ENCODE data around the gene ADSS2.

ADSS2 gene

DNA sequence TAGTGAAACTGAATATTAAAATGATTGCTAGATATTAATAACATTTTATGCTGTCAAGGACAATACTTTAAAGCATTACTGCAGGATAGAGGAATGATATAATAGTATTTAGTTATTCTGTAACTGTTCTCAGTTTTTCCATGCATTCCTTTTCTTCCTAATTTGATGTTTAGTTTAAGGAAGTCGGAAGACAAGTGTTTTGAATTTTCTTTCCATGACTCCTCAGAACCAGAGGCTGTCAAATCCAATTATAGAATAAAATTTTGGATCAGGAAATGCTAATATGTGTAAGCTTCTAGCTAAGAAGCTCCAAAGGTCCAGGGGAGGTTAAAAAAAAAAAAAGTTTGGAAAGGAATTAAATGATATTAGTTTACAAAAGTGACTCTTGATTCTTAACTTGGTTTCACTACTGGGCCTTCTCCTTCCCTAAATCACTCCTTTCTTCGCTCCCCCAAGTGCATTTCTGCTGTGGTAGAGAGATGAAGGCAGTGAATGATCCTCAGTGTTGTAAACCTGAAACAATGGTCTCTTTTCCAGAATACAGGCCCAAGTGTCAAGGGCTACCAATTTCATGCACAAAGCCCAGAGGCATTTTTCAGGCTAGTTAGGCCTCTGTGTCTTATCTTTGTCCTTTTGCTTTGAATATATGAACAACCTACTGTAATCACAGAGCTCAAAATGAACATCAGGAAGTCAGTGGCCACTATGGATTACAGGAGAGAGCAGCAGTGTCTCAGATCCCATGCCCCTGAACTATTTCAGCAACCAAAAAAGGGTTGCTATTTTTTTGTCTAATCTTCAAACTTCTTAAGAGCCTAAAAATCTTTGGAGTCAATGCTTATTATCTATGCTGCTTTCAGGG, 6.2 kb downstream of the ADSS2 start:
- DNase-seq (ENCODE audit: low read depth) = no peak

DNA sequence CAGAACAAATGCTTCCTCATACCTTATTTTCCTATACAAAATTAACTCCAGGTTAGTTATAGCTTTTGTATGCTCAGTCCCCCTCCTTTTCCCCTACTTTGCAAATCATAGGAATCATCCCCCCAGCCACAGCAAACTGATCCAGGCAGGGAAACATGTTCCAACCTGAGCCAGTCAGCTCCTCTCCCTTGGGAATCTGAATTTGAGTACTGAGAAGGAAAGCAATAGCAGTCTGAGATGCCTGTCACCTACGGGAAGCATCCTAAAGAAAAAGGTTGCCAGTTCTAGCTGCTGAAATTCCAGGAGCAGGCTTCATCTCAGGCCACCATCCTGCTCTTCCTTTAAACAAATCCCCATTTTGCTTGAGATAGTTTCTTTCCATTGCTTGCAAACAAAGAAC, 6.9 kb downstream of the ADSS2 start:
- DNase-seq (ENCODE audit: low read depth) = no peak

DNA sequence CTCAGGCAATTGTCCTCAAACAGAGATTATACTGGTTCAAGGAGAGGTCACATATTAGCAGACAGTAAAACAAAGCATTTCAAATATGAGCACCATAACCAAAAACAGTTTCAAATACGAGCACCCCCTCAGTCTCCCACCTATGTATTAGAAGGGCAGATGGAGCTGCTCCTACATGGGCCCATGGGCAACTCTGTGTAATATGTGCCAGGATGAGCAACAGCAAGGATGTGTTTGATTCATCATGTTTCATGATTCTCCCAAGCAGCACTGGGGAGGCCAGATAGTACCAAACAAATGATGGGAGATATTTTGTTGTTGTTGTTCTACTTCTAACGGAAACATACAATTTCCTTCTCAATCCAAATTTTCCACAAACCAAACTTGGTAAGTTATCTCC, 8.9 kb downstream of the ADSS2 start:
- DNase-seq (ENCODE audit: low read depth) = no peak

DNA sequence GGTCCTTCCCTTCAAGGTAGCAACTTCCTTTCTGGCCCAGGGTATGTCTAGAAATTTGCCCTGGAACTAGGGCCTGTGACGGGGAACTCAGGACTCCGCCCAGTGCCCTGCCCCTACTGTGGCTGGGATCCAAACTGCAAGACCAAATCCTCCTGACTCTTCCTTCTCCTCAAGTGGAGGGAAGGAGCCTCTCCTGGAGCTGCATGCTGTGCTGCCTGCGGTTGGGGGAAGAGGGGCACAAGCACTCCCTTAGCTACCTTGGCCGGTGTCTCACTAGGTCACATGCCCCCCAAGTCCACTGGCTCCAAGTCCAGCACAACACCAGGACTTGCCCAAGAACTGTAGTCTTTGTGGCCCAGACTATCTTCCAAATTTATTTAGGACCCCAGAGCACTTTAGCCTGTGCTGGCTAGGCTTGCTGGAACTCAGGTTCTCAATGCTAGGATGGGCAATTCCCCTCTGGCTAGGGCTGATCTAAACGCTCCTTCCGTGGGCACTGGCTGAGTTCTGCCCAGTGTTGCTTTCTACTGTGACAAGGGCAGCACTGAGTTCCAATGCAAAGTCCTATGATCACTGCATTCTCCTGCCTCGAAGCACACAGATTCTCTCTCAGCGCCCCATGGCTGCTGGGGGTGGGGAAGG, 12.2 kb downstream of the ADSS2 start:
- DNase-seq (ENCODE audit: low read depth) = no peak

DNA sequence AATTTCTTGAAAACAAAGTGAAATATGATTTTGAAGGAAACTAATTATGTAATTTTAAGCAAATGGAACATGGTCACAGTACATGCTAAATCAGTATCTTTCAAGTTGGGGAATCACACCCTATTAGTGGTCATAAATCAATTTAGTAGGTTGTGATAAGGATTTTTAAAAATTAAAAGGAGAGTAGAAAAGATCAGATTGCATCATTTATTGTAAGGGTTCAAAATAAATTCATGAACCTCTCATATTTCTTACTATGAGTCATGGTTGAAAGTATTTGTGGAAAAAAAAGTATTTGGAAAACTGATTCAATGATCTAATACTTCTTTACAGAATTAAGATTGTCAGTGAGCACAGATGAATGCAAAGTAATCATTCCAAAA, 14.6 kb downstream of the ADSS2 start:
- DNase-seq (ENCODE audit: low read depth) = no peak

DNA sequence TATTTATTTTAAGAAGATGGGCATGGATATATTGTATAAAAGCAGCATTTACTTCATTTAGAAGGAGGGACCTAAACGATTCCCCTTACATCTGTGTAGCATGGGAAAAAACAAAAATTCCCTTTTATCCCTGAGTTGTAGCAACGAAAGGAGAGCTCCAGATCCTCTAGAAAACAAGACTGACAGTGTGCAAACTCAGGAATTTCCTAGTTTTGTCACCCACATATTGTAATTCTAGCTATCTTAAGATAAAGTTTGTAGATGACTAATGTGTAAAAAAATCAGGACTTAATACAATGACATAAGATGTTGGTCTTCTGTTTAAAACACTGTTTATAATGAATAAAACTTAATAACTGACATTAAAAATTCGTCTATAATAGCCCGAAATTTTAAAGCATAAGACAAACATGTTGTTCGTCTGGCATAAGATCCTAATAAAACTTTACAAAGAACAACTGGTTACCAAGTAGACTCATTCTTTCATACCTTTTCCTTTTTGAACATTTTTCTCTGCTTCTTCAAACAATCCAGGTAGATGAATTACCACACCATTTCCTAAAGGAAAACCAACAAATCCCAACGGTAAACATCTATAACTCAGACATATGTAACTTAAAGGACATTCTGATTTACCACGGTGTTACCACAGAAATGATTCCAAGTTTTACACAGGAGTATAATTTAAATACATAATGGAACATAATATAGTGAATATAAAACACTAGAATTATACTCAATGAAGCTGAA, 15.2 kb downstream of the ADSS2 start:
- DNase-seq (ENCODE audit: low read depth) = peak; percentile 70

DNA sequence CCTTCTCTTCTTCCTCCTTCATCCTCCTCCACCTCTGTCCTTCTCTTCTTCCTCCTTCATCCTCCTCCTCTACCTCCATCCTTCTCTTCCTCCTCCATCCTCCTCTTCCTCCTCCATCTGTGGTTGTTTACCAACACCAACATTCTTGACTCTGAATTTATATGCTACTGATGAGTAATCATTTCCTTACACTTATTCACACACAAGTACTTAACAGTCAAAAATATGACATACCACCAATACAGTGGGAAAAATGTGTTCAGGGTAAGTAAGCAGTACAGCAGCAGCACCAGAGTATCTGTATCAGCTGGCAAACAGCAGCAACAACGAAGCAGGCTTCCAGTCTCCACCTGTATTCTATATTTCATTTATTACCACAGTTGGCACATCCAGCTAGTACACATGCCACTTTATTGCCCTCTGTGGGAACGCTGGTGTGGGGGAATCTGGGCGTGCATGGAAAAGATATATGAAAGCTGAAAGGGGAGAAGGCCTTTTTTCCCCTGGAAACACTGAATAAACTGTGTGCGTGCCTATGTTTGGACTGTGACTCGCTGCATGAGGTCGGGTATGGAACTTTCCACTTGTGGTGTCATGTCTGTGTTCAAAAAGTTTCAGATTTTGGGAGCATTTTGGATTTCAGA, 16.0 kb downstream of the ADSS2 start:
- peak; percentile 61 for DNase-seq (ENCODE audit: low read depth)

DNA sequence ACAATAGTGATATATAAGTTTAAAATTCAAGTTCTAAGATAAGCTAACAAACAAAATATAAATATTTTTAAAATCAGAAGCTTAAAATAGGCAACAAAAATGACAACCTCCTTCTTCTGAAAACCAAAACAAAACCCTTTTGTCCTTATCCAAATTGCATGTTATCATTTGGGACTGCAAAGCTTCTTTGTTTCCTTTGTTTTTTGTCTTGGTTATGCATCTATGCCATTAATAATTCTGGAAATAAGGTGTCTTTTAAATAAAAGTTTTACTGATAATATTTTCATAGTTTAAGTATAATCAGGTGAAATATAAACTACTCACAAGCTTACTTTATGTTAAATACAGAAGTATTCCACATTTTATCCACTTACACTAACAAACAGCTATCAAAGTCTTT, 20.5 kb downstream of the ADSS2 start:
- no peak for DNase-seq (ENCODE audit: low read depth)

DNA sequence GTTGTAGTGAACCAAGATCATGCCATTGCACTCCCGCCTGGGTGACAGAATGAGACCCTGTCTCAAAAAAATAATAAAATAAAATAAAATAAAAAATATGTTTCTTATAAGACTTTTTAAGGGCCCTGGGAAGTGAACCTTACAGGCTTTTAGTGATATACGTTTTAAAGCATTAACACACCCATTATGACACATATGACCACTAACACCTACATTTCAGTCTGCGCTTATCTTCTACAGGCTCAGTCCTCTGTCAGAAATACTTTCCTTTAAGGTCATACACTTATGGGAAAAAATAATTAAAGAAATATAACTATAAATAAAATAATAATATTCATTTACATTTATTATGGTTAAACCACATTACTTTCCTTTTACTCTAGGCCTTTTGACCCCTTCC, 21.9 kb downstream of the ADSS2 start:
- no peak for DNase-seq (ENCODE audit: low read depth)

DNA sequence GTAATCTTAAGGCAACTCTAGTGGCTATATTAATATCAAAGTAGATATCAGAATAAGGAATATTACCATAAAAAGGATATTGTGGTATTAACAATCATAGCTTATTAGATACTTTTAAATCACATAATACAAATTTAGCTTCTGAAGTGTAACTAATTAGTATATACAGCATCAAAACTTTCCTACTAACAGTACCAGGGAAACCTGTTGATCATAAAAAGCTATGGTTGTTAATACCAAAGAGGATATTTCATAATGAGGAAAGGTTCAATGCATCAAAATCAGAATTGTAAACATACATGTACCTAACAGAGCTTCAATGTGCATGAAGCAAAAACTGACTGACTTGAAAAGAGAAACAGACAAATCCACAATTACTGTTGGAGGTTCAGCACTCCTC, 24.1 kb downstream of the ADSS2 start:
- DNase-seq (ENCODE audit: low read depth) = no peak

DNA sequence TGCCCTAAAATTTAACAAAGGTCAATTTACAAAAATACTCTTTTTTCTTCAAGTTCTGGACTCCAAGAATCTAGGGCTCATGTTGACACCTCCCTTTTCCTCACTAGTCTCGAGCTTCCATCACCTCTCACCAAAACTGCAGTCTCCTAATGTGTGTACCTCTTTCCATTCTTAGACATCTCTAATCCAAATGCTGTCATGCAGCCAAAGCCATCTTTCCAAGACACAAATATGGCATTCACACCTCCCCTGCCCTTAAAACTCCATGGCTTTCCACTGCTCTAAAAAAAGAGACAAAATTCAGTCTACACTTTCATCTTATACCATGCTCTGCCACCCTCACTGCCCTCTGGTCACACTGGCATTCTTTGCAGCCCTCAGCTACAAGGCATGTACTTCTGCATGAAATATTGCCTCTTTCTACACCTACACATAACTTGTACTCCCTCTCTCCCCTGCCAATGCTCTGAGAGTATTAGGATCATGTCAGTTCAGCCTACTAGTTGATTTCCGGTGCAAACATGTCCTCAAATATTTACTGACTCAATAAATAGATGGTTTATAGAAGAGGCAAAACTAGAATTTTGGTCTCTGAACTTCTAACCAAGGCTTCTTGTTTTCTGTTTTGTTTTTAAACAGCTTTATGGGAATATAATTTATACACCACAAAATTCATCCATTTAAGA, 26.9 kb downstream of the ADSS2 start:
- DNase-seq (ENCODE audit: low read depth) = no peak

DNA sequence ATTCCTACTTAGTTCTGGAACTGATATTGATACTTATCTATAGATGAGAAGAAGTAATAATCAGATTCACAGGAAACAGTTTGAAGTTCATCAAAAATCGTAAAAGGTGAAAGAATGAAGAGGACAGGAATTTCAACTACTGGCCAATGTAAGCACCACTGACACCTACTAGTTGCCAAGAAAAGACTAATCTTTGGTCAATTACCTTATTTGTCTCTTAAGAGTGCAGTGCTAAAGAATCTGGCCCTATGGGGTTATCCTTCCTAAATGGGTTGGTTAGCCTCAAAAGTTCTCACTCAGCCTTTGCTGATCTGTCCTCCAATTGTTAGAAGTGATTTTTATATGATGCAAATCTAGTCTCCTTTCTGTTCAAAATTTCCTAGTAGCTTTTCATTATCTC, 29.5 kb downstream of the ADSS2 start:
- DNase-seq (ENCODE audit: low read depth) = no peak

DNA sequence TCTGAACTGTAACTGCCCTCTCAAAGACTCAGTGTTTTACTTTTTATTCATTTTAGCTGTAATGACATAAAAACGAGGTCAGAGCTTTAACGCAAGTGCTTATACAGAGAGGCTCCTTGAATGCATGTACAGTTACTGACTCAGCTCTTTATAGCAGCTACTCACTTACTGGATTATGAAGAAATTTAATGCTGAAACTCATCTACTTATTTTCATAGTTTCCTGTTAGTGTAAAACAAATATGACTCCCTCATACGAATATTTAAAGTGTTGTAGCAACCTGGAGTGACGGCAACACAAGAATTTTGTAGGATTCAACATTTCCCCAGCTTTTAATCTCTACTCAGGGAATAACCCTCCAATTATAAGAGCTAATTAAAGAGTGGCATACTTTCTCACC, 32.7 kb downstream of the ADSS2 start:
- peak; percentile 48 for DNase-seq (ENCODE audit: low read depth)

DNA sequence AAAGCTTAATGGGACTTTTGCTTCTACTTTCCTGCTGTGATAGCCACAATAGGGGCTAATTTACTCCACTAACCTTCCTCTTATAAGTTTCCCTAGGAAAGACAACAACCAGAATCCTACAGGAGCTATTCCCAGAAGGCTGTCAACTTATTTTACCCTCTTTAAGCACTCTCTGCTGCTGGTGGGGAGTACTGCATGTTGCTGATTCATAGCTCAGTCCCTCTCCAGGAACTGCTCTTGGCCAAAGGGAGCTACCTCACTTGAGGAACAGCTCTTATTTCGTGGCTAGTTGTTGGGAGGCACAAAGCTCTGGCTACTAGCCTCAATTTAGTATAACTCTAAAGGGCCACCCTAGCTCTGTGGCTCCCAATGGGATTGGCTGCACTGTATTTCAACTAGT, 37.2 kb downstream of the ADSS2 start:
- peak; percentile 70 for DNase-seq (ENCODE audit: low read depth)

DNA sequence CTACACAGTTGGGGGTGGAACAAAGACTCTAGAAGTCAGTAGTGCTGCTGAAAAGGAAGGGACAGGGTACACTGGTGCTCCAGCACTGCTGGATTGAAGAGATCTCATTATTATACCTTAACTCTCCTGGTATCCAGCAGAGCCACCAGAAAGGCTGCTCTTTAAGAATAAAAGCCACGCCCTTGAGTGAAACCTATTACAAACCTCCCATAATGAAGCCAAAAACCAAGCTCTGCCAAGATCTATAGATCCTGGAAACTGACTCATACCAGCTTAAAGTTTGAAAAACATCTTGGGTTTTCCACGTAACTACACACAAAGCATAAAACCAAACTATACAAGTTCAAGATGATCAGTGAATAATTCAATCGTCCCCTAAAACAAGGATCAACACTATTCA, 38.0 kb downstream of the ADSS2 start:
- no peak for DNase-seq (ENCODE audit: low read depth)

DNA sequence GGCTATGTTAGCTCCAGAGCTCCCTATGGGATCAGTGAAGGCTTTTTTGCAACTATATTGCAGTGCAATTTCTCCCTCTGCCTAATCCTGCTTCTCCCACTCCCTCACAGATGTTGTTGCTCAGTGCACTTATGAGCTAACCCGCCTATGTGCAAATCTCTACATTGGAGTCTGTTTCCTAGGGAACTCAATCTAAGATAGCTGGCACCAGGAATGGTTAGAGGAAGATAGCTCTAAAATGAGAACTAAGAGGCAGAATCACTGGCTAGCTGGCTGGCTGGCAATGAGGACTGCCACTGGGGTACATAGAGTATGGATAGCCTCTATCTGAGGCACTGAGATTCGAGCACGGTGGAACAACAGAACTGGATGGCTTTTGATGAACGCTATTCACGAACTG, 39.5 kb downstream of the ADSS2 start:
- no peak for DNase-seq (ENCODE audit: low read depth)

DNA sequence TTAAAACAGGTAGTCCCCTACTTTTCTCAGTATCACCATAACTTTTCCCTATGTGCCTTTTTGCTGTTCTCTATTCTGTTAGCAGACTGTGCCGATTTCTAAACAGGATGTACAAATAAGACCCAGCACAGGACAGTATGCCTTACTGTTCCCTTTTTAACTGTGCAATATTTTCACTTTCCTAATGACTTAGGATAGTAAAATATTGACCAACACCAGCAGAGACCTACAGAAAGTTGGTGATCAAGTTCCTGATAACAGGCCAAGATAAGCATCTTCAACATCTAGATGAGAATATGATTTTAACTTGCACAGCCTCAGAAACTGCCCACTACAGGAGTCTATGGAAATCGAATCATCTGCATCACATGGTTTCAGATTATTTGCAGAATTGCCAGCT, 42.0 kb downstream of the ADSS2 start:
- DNase-seq (ENCODE audit: low read depth) = no peak

DNA sequence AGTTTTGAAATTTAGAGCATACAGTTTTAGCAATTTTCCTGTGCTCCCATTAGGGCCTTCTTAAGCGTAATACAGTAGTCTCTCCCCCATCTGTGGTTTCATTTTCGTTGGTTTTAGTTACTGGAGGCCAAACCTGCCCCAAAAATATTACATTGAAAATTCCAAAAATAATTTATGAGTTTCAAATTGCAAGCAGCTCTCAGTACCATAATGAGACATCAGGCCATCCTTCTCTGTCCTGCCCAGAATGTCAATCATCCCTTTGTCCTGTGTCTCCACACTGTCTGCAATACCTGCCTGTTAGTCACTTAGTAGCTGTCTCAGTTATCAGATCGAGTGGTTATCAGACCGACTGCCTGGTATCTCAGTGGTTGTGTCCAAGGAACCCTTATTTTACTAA, 45.4 kb downstream of the ADSS2 start:
- no peak for DNase-seq (ENCODE audit: low read depth)

DNA sequence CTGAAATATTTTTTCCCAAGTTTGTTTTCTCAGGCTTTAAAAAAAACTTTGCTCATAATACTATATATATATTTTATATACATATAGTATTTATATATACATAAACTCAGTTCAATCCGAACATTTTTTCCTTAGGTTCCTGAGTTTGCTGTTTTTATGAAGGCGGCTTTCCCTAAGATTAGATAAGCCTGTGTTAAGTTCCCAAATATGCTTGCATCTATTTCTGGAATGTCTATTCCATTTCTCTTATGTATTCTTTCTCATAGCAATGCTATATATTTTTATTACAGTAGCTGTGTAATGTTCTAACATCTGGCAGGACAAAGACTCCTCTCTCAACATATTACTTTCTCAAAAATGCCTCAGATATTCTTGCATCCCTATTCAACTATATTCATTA, 45.9 kb downstream of the ADSS2 start:
- no peak for DNase-seq (ENCODE audit: low read depth)

DNA sequence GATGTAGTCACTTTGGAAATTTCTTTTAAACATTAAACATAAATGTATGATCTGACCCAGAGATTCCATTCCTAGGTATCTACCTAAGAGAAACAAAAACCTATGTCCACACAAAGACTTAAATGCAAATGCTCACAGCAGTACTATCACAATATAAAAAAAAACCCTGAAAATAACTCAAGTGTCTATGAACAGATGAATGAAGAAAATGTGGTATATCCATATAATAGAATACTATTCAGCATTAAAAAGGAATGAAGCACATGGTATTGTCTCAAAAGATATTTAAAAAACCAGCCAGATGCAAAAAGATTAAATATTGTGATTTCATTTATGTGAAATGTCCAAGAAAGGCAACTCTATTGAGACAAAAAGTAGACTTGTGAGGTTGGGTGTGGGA, 48.3 kb downstream of the ADSS2 start:
- DNase-seq (ENCODE audit: low read depth) = no peak

DNA sequence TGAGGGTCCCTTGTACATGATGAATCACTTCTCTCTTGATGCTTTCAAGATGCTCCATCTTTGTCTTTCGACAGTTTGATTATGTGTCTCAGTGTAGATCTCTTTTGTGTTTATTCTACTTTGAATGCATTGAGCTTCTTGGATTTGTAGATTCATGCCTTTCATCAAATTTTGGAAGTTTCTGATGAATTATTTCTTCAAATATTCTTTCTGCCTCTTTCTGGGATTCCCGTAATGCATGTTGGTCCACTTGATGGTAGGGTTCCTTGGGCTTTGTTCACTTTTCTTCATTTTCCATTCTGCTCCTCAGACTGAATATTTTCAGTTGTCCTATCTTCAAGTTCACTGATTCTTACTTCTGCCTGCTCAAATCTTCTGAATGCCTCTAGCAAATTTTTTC, 50.7 kb downstream of the ADSS2 start:
- DNase-seq (ENCODE audit: low read depth) = no peak

DNA sequence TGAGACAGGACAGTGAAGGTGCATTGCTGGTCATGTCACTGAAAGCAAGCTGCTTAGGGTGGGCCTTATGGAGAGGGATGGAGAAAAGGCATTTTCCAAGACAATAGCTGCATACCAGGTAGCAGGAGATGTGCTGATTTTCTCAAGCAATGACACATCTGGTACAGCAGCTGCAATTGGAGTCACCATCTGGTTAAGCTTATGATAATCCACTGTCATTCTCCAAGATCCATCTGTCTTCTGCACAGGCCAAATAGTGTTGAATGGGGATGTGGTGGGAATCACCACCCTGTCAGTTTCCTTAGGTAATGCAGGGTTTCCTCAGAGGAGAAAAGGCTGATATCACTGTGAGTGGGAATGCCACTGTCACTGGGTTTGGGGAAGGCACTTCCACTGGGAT, 54.6 kb downstream of the ADSS2 start:
- no peak for DNase-seq (ENCODE audit: low read depth)
